ENCODE data around the gene PTCHD4.

PTCHD4 gene

DNA sequence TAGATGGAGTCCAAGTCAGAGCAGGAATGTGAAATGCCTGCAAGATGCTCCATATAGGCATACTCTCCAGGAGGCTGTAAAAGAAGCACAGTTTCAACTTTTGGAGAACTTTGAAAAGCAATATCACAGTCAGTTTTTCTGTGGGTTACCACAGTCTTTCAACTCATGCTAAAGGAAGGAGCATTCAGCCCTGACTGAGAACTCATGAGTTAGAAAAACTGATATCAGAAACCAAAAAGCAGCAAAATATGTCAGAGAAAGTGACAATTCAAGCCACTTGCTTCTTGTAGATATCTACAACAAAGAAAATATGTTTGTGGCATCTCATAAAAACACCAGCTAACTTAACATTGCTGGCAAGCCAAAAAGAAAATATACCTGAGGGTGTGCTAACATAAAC lies 36.1 kb upstream of the PTCHD4 start:
- TF ChIP-seq, protein P1, sequence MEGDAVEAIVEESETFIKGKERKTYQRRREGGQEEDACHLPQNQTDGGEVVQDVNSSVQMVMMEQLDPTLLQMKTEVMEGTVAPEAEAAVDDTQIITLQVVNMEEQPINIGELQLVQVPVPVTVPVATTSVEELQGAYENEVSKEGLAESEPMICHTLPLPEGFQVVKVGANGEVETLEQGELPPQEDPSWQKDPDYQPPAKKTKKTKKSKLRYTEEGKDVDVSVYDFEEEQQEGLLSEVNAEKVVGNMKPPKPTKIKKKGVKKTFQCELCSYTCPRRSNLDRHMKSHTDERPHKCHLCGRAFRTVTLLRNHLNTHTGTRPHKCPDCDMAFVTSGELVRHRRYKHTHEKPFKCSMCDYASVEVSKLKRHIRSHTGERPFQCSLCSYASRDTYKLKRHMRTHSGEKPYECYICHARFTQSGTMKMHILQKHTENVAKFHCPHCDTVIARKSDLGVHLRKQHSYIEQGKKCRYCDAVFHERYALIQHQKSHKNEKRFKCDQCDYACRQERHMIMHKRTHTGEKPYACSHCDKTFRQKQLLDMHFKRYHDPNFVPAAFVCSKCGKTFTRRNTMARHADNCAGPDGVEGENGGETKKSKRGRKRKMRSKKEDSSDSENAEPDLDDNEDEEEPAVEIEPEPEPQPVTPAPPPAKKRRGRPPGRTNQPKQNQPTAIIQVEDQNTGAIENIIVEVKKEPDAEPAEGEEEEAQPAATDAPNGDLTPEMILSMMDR (IDR thresholded peaks at IDR 0.05; ENCODE audit: insufficient read depth, low read length, poor library complexity, severe bottlenecking): no peak
- TF ChIP-seq EZH2phosphoT487 (conservative IDR thresholded peaks at IDR 0.05; ENCODE audit: low read length): no peak
- Histone ChIP-seq H3K9me2 (replicated peaks; ENCODE audit: insufficient read depth, low read length) (no peaks in the 10 kb centered on the region), H3K4me2 (ENCODE audit: low read depth, low read length, poor library complexity, severe bottlenecking) (no peak overlapping the region), H3F3A (ENCODE audit: insufficient read depth) (no peaks in the 10 kb centered on the region), H3K79me2 (ENCODE audit: insufficient read depth, low read length) (no peaks in the 10 kb centered on the region), H2AFZ (ENCODE audit: low read depth, low read length, severe bottlenecking) (no peak overlapping the region), H4K20me1 (ENCODE audit: low read depth, low read length) (no peaks in the 10 kb centered on the region), H3K27me3 (ENCODE audit: low read length) (no peaks in the 10 kb centered on the region), H3K9me3 (ENCODE audit: insufficient read depth, low read length) (no peaks in the 10 kb centered on the region), H3K27ac (ENCODE audit: low read depth, low read length) (no peak overlapping the region), H3K9ac (ENCODE audit: low read length) (no peak overlapping the region), H3K36me3 (ENCODE audit: low read length) (no peaks in the 10 kb centered on the region), H3K4me3 (ENCODE audit: insufficient read depth, low read length, poor library complexity, severe bottlenecking) (no peak overlapping the region)

DNA sequence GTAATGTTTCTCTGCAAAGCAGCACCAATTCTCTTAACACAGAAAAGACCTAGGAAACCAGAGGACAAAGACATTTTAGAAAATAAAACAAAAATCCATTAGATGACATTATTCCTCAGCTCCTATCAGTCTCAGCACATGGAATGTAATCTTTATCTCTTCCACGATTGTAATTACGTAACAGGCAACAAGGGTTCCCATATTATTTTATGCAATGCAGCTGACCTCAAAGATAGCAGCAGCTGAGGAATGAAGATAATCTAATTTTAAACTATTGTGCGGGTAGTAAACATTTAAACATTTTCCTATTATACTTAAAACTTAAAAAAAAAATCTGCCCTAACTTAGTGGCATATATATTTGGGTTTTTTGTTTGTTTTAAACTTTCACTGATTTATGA lies 33.0 kb upstream of the PTCHD4 start:
- TF ChIP-seq, protein P1 (IDR thresholded peaks at IDR 0.05; ENCODE audit: insufficient read depth, low read length, poor library complexity, severe bottlenecking): no peak
- TF ChIP-seq EZH2phosphoT487 (conservative IDR thresholded peaks at IDR 0.05; ENCODE audit: low read length): no peak
- no peaks in the 10 kb centered on the region for H3K9me3 ChIP-seq (ENCODE audit: insufficient read depth, low read length)
- H3K79me2 ChIP-seq (ENCODE audit: insufficient read depth, low read length): no peaks in the 10 kb centered on the region
- H3K27me3 ChIP-seq (ENCODE audit: low read length): no peaks in the 10 kb centered on the region
- no peaks in the 10 kb centered on the region for H4K20me1 ChIP-seq (ENCODE audit: low read depth, low read length)
- H3K4me3 ChIP-seq (ENCODE audit: insufficient read depth, low read length, poor library complexity, severe bottlenecking): no peak overlapping the region
- no peak overlapping the region for H3K4me2 ChIP-seq (ENCODE audit: low read depth, low read length, poor library complexity, severe bottlenecking)
- H3K9me2 ChIP-seq (replicated peaks; ENCODE audit: insufficient read depth, low read length): no peaks in the 10 kb centered on the region
- no peak overlapping the region for H3K9ac ChIP-seq (ENCODE audit: low read length)
- no peak overlapping the region for H2AFZ ChIP-seq (ENCODE audit: low read depth, low read length, severe bottlenecking)
- no peaks in the 10 kb centered on the region for H3K36me3 ChIP-seq (ENCODE audit: low read length)
- H3K27ac ChIP-seq (ENCODE audit: low read depth, low read length): no peak overlapping the region
- no peaks in the 10 kb centered on the region for H3F3A ChIP-seq (ENCODE audit: insufficient read depth)

DNA sequence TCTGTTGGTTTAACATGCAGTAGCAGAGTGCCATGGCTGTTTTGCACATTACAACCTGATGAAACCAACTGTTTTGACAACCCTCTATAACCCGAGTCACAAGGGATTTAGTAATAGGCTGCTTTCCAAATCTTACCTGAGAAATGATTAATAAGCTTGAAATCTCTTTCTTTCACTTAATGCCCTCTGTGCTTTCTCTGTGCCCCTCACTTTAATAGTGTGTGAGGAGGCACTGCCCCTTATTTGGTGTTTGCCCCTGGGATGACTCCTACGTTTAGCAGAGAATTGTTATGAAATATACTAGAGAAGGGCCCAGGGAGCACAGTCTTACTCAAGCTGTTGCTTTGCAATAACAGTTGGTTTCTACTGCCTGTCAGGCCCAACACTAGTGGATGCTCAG lies 31.0 kb upstream of the PTCHD4 start:
- no peak overlapping the region for H3K27ac ChIP-seq (ENCODE audit: low read depth, low read length)
- H3K79me2 ChIP-seq (ENCODE audit: insufficient read depth, low read length): no peaks in the 10 kb centered on the region
- H3F3A ChIP-seq (ENCODE audit: insufficient read depth): no peaks in the 10 kb centered on the region
- TF ChIP-seq, protein P1 (IDR thresholded peaks at IDR 0.05; ENCODE audit: insufficient read depth, low read length, poor library complexity, severe bottlenecking): no peak
- TF ChIP-seq EZH2phosphoT487 (conservative IDR thresholded peaks at IDR 0.05; ENCODE audit: low read length): no peak
- no peaks in the 10 kb centered on the region for H3K27me3 ChIP-seq (ENCODE audit: low read length)
- H3K9ac ChIP-seq (ENCODE audit: low read length): no peak overlapping the region
- H3K9me2 ChIP-seq (replicated peaks; ENCODE audit: insufficient read depth, low read length): no peaks in the 10 kb centered on the region
- no peak overlapping the region for H3K4me2 ChIP-seq (ENCODE audit: low read depth, low read length, poor library complexity, severe bottlenecking)
- no peaks in the 10 kb centered on the region for H3K9me3 ChIP-seq (ENCODE audit: insufficient read depth, low read length)
- no peaks in the 10 kb centered on the region for H4K20me1 ChIP-seq (ENCODE audit: low read depth, low read length)
- H3K4me3 ChIP-seq (ENCODE audit: insufficient read depth, low read length, poor library complexity, severe bottlenecking): no peak overlapping the region
- H2AFZ ChIP-seq (ENCODE audit: low read depth, low read length, severe bottlenecking): no peak overlapping the region
- H3K36me3 ChIP-seq (ENCODE audit: low read length): no peaks in the 10 kb centered on the region
